Adipose tissue (tissue), 3 donors: ENCODE measurements around the gene IL37. TPM values are rescaled to one million over a fixed set of nuclear protein-coding genes. Genes with fewer than 3 reads are reported as not detected.

Source experiments
- H3K27ac ChIP-seq: one replicate; pipeline ENCODE4 v1.5.1; 2013; ENCODE audit warnings: low read depth, low read length
- WGBS, 3 donors: extraction: QIAGEN DNeasy Blood & Tissue Kit; methylation state at CpG; one replicate each; pipeline ENCODE4 v1.1.7; 2013; 5-methylcytosine and 5-hydroxymethylcytosine counted together
- polyA plus RNA-seq, 3 donors: library from polyadenylated mRNA; stranded (reverse); fragments of 200-250 nt; gene quantifications; one replicate each; pipeline ENCODE4 v1.2.3, GENCODE V29; 2013
- donor health status: healthy with polysubstance abuse.
- donor health status: Bipolar disorder and iron deficiency.
- donor health status: healthy.

Gene IL37
- polyA plus RNA-seq, 3 donors: not detected

DNA sequence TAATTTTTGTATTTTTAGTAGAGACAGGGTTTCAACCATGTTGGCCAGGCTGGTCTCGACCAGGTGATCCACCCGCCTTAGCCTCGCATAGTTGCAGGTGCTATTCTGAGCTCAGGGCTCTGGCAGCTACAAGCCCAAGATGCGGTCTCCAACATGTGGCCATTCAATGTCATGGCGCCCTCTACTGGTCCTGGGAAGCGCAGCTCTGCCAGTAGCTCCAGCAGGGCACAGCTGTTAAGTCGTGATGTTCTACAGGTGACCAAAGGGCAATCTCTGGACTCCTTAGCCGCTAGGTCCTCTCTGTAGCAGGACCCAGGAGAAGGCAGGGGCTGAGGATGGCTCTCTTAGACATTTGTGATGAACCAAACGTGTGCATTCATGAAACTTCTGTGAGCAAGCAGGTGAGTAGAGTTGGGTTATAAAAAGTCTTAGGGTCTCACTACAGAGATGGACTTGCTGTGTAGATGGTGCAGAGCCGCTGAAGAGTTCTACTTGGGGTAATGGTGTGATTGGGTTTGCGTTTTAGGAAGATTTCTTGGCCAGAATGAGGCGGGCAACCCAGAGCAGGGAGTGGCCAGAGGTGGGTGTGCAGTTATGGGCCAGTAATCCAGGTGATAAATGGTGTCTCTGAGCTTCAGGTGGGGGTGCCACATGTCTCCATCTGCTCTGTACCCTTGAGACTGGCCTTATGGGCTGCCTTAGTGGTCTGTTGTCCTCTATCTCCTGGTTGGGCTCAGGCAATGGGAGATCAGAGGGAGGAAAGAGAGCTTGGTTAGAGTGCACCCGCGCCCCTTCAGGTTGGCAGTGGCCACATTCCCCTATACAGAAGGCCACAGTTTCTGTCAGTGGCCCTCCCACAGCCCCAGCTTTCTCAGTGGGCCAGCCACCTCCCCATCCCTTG, 31.0 kb downstream of the IL37 start:
- WGBS, 3 donors: 28 to 30% (median 28%) methylated on average over 14 of the region's 14 CpGs
- no peak overlapping the region for H3K27ac ChIP-seq

DNA sequence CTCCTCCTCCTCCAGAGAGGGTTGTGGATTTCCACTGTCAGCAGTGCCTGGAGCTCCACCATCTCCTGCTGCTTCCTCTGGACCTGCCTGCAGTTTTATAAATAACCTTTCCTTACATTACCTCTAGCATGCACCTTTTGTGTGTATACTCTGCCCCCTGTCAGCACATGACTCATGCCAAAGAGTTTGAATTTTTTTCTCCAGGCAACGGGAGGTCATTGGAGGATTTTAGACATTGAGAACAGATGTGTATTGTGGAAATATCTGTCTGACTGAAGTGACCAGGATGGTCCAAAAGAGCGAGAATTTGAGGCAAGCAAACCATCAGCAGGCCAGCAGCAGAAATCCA, 31.7 kb downstream of the IL37 start:
- no peak overlapping the region for H3K27ac ChIP-seq

DNA sequence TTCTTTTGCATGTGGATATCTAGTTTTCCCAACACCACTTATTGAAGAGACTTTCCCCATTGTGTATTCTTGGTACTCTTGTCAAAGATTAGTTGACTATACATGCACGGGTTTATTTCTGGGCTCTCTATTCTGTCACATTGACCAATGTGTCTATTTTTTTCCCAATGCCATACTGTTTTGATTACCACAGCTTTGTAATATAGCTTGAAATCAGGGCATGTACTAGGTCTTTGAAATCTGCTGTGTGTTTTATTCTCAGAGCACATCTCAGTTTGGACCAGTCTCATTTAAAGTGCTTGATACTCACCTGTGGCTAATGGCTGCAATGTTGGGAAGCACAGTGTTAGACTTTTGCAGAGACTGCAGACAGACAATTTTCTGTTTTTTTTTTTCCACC, 34.0 kb downstream of the IL37 start:
- WGBS, 3 donors: 88 to 95% (median 89%) methylated on average over 1 of the region's 1 CpG

More for the DNA sequence above, 31.7 kb downstream of the IL37 start:
- 47 to 70% (median 59%) methylated on average over 2 of the region's 2 CpGs for WGBS, 3 donors

DNA sequence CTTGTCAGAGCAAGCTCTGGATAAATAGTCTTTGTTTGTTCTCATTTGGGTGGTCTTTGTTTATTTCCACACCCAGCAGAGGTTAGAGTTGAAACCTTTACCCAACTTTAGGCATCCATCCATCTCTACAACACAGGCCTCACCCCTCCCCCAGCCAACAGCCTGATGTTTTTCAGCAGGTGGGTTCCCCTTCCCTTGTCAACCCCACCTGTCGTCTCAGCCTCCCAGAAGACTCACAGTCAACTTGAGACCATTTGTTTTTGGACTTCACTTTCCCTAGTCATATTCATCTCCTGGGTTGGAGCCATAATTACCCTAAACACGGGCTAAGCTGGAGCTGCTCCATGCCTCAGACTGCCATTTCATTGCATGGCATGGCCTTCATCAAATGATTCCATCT, 35.1 kb downstream of the IL37 start:
- WGBS, 3 donors: 70 to 88% (median 86%) methylated on average over 2 of the region's 2 CpGs
- no peak overlapping the region for H3K27ac ChIP-seq

More for the DNA sequence above, 34.0 kb downstream of the IL37 start:
- no peak overlapping the region for H3K27ac ChIP-seq

DNA sequence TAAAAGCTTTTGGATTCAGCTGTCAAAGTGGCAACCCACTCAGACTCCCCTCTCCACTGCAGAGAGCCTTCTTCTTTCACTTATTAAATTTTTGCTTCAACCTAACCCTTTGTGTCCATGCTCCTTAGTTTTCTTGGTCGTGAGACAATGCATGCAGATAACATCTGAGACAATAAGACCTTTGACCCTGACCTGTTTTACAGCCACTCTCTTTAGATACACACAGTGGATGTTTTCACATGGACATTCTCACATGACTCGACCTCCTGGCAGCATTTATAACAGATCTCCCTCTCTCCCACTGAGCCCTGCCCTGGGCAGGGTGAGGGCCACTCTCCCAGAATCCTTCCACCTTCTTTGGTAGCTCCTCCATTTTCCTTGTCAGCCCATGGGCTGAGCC, 36.4 kb downstream of the IL37 start:
- H3K27ac ChIP-seq: no peak overlapping the region
- 15 to 51% (median 34%) methylated on average over 2 of the region's 2 CpGs for WGBS, 3 donors

DNA sequence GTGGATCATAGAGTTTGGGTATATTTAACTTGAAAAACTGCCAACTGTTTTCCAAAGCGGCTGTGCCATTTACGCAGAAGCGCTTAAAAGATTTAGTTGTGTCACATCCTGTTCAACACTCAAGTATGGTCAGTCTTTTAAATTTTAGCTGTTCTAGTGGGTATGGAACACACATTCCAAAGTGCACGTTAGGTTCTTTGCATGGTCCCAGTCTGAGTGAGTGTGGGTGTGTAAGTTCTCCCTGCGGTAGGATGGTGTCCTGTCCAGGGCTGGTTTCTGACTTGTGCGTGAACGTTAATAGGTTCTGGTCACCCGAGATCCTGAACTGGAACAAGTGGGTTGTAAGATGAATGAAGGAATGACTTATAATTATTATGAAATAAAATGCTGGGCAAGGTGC, 38.5 kb downstream of the IL37 start:
- 74 to 90% (median 74%) methylated on average over 8 of the region's 8 CpGs for WGBS, 3 donors
- H3K27ac ChIP-seq: no peak overlapping the region

DNA sequence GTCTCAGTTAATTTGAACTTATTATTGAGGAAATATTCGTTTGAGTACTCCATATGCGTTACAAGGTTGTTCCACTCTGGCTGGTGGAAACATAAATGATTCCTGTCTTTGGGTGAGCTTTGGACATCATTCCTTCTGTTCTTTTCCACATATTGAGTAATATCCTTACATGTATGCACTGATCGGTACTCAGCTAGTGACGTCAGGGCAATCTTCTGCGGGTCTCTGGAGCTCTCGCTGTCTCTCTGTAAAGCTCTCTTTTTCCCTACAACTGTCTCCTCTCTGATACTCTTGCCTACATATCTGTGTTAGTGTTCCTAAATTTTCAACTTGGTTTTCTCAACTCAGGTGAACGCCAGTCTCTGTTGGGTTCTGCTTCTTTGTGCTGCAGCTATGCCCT, 43.4 kb downstream of the IL37 start:
- 85 to 92% (median 88%) methylated on average over 7 of the region's 7 CpGs for WGBS, 3 donors
- H3K27ac ChIP-seq: no peak overlapping the region

DNA sequence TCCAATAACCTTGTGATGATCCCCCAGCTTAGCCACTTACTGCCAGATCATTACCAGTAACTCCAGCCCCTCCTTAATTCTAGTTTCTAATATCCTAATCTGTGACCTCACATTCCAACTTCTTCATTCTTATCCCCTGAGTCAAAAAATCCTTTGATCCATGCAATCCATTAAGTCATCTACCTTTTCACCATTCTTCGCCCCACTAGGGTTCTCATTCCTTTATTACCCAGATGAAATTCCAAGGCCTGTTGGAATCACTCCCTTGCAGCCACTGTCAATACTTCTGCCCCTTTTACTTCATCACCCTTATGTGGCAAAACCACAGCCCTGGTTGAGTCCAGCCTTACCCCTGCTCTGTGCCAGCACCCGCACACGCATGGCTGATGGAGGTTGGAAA, 46.5 kb downstream of the IL37 start:
- WGBS, 3 donors: 95 to 97% (median 96%) methylated on average over 3 of the region's 3 CpGs
- no peak overlapping the region for H3K27ac ChIP-seq

DNA sequence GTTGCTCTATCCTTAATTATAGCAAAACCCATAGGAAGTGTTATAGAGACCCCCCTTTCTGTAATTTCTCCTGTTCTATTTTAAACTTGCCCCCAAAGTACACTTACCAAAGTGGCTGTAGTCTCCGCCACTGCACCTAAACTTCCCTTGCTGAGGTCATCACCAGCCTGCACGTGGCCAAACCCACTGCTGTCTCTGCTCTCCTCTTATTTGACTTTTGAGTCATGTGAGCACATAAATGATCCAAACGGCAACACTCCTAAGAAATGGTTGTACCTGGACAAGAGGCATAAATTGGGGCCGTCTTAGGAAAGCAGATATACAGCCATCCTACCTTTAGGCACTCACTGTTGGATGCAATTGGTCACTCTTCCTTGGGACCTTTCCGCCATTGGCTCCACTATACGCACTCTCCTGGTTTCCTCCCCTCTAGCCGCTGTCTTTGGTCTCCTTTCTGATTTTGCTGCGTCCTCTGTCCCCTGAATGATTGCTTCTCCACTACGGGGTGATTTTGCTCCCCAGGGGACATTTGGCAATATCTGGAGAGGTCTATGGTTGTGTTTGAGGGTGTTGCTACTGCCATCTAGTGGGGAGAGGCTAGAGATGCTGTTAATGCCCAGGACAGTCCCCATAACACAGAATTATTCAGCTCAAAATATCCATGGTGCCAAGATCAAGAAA, 47.6 kb downstream of the IL37 start:
- no peak overlapping the region for H3K27ac ChIP-seq
- 29 to 57% (median 36%) methylated on average over 9 of the region's 9 CpGs for WGBS, 3 donors

DNA sequence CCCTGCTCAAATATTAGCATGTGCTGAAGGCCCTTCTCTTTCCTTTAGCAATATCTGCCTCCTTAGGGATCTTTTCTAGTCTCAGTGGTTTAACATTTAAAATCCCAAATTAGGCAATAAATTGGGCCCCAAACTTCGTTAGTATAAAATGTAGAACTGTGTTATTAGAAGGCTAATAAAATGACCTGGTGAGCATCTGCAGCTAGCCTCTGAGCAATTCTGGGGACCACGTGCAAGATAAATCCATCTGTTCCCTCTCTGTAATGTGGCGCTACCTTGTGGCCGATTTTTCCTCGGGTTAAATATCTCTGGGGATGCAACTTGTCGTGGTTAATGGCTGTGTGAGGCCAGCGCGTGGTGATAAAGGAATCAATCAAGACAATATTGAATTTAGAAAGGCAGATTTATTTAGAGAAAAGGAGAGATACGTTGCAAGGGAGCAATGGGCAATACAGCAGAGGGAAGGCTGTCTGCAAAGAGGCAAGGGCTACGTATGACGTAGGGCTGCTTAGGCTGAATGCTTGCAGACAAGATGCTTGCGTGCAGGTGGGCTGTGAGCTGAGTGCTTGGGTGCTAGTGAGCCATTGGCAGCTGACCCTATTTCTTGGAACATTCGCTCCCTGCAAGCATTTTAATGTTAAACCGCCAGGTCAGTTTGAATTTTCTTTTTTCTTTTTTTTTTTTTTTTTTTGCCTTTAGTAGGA, 48.3 kb downstream of the IL37 start:
- 63 to 69% (median 68%) methylated on average over 14 of the region's 14 CpGs for WGBS, 3 donors
- no peak overlapping the region for H3K27ac ChIP-seq

DNA sequence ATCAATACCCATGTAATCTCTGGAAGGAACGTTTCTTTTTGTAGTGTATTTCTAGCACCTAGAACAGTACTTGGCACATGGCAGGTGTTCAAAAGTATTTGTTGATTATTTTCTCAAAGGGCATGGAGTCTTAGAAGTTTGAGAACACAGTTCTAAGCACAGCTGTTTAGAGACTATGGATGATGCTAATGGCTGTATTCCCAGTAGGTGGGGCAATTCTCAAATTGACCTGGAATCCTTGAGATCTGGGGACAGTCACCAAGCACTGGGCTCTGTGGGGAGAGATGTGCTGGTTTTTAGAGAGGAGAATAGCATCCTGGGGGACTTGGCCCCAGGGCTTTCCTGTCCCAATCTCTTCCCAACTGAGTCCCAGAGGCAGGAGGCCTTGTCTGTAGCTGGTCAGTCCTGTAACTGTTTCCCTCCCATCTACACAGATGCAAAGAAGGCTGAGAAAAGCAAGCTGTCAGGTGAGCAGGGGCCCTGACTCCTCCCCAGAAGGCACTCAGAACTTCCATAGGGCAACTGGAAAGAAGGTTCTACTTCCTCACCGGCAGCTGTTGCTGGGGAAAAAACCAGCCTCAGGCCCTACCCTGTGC, 49.4 kb downstream of the IL37 start:
- 43 to 75% (median 59%) methylated on average over 2 of the region's 2 CpGs for WGBS, 3 donors
- H3K27ac ChIP-seq: no peak overlapping the region

DNA sequence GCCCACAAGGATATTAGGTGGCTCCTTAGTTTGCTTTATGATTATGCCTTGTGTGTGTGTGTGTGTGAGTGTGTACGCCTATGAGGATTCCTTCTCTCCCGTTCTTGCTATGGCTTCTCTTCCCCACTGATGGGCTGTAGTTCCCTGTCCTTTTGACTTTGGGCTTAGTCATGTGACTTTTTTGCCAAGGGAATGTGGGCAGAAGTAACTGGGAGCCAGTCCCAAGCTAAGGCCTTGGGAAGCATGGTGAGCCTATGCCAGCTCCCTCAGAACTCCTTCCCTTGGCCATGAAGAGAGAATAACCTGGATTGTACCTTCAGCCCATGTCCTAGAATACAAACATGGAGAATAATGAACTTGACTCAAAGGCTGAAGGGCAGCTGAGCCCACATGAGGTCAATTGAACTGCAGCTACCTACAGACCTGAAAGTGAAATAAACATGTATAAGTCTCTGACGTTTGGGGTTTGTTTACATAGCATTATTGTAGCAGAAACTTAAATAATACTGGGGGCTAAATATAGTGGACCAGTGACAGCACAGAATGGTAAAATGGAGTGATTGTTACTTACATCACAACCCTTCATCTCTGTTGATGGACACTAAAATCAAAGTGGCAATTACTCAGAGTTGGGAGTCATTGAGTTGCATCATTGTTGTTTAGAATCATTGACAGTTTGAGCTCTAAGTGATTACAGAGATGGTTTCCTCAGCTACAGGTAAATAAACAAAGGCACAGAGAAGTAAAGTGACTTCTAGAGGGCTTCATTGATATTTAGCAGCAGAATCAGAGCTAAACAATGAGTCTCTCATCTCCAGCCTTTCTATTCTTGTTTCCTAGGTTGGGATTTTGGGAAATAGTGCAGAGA, 51.6 kb downstream of the IL37 start:
- no peak overlapping the region for H3K27ac ChIP-seq
- 75 to 81% (median 78%) methylated on average over 3 of the region's 3 CpGs for WGBS, 3 donors

DNA sequence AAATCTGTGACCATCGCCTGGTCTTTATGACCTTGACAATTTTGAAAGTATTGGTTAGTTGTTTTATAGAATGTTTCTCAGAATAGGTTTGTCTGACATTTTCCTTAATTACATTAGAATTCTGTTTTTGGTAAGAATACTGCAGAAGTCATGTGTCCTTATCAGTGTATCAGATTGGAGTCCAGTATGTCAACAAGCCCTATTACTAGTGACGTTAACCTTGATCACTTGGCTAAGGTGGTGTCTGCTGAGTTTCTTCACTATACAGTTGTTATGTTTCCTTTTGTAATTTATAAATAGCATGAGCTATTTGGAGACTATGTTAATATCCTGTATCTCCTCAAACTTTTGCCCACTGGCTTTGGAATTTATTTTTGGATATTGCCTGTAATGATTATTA, 56.1 kb downstream of the IL37 start:
- H3K27ac ChIP-seq: no peak overlapping the region
- WGBS, 3 donors: 67 to 90% (median 87%) methylated on average over 2 of the region's 2 CpGs

Other genes starting within 250 kb of the IL37 start
- gene NT5DC4, start 190.1 kb upstream of the IL37 start, polyA plus RNA-seq: under 1 TPM in 1 of 3 donors, not detected in 2; 0.03 TPM
- under 1 TPM in 2 of 3 donors, not detected in 1; 0.05 to 0.16 TPM for gene CKAP2L, start 146.6 kb upstream of the IL37 start, polyA plus RNA-seq
- 1 to 10 TPM in 1 of 3 donors, not detected in 2; 1.2 TPM for gene IL1A, start 126.7 kb upstream of the IL37 start, polyA plus RNA-seq
- gene IL1B, start 74.4 kb upstream of the IL37 start, polyA plus RNA-seq: 10 to 100 TPM in 2 of 3 donors, 1 to 10 TPM in 1; 1.0 to 31.0 (median 17.8) TPM
- gene IL36G, start 66.8 kb downstream of the IL37 start, polyA plus RNA-seq: not detected
- under 1 TPM in 1 of 3 donors, not detected in 2; 0.45 TPM for gene IL36A, start 94.3 kb downstream of the IL37 start, polyA plus RNA-seq
- gene IL36B, start 141.7 kb downstream of the IL37 start, polyA plus RNA-seq: not detected
- under 1 TPM in 1 of 3 donors, not detected in 2; 0.01 TPM for gene IL36RN, start 148.0 kb downstream of the IL37 start, polyA plus RNA-seq
- not detected for gene IL1F10, start 156.8 kb downstream of the IL37 start, polyA plus RNA-seq
- gene IL1RN, start 216.4 kb downstream of the IL37 start, polyA plus RNA-seq: 10 to 100 TPM in 2 of 3 donors, under 1 TPM in 1; 0.86 to 21.7 (median 11.6) TPM